GM12872 (cell line): ENCODE measurements around the gene CPNE4.

Source experiments
- CTCF ChIP-seq: IDR thresholded peaks from 3 replicates; pipeline ENCODE4 v1.5.1; 2011; ENCODE audit warnings: low read depth, mild to moderate bottlenecking, low read length, moderate library complexity; ENCODE audit not compliant: insufficient read depth

The CPNE4 gene

GRCh38 chr3:131801566-131801965 lies 233.2 kb downstream of the CPNE4 start:
- TF ChIP-seq CTCF, result no peak

- TF ChIP-seq CTCF, result no peak
Measured at GRCh38 chr3:131797776-131798175, 237.0 kb downstream of the CPNE4 start.

- no peak for TF ChIP-seq CTCF
Measured at GRCh38 chr3:131796558-131797198, 238.1 kb downstream of the CPNE4 start.

GRCh38 chr3:131796111-131796510 lies 238.7 kb downstream of the CPNE4 start:
- no peak for TF ChIP-seq CTCF

- no peak for TF ChIP-seq CTCF
Measured at GRCh38 chr3:131795390-131796090, 239.3 kb downstream of the CPNE4 start.

- TF ChIP-seq CTCF, result peak; percentile 83
Measured at GRCh38 chr3:131794766-131795388, 239.9 kb downstream of the CPNE4 start.

GRCh38 chr3:131793870-131794269 lies 240.9 kb downstream of the CPNE4 start:
- no peak for TF ChIP-seq CTCF
